ACC112 (cell line): ENCODE data around the gene COA7.

Source experiments
- H2AFZ ChIP-seq: fragments of 200-600 bp; sonication (generic); one replicate; pipeline ENCODE4 v1.6.0; 2017; ENCODE audit warnings: antibody characterized with exemption, low read length; ENCODE audit not compliant: unreplicated experiment
- H3K27ac ChIP-seq: fragments of 200-600 bp; sonication (generic); 2 replicates; pipeline ENCODE4 v1.5.1; 2014; ENCODE audit warnings: low read depth, mild to moderate bottlenecking, antibody characterized with exemption, low read length, moderate library complexity
- H3K27me3 ChIP-seq: fragments of 200-600 bp; sonication (generic); 2 replicates; pipeline ENCODE4 v1.6.1; 2014; ENCODE audit warnings: mild to moderate bottlenecking, antibody characterized with exemption, low read length, moderate library complexity, mixed read lengths; ENCODE audit not compliant: insufficient read depth
- H3K36me3 ChIP-seq: fragments of 200-600 bp; sonication (generic); 2 replicates; pipeline ENCODE4 v1.6.1; 2016; ENCODE audit warnings: mild to moderate bottlenecking, antibody characterized with exemption, low read length, moderate library complexity, mixed read lengths; ENCODE audit not compliant: insufficient read depth
- H3K4me1 ChIP-seq: fragments of 200-600 bp; sonication (generic); one replicate; pipeline ENCODE4 v1.6.1; 2016; ENCODE audit warnings: low read length, mixed read lengths; ENCODE audit not compliant: insufficient read depth, unreplicated experiment, control insufficient read depth
- H3K4me3 ChIP-seq: fragments of 200-600 bp; sonication (generic); 2 replicates; pipeline ENCODE4 v1.5.1; 2014; ENCODE audit warnings: mild to moderate bottlenecking, low read depth, low read length
- H3K79me2 ChIP-seq: fragments of 200-600 bp; sonication (generic); one replicate; pipeline ENCODE4 v1.6.0; 2016; ENCODE audit warnings: low read length; ENCODE audit not compliant: control insufficient read depth, unreplicated experiment, insufficient read depth

Gene COA7

GRCh38 chr1:52635321-52636089, 62.6 kb downstream of the COA7 start:
- Histone ChIP-seq H2AFZ (no peak overlapping the region), H3K27me3 (peaks cover 35% of the 10 kb centered on the region), H3K4me1 (no peaks in the 10 kb centered on the region), H3K4me3 (no peak overlapping the region), H3K27ac (no peak overlapping the region), H3K79me2 (no peaks in the 10 kb centered on the region), H3K36me3 (no peaks in the 10 kb centered on the region)
